Choroid plexus epithelial cell (primary cell): ENCODE measurements around the gene DNASE1.

Experiments used
- DNase-seq: peaks from one replicate; pipeline ENCODE4 v3.0.0-alpha.2; 2010; ENCODE audit warnings: low read depth
- H3K4me3 ChIP-seq: 2 replicates; pipeline ENCODE4 v1.5.1; 2011; ENCODE audit warnings: low read depth, mild to moderate bottlenecking, control low read depth, low read length, moderate library complexity
- CTCF ChIP-seq: conservative IDR thresholded peaks from 2 replicates; pipeline ENCODE4 v1.5.1; 2011; ENCODE audit warnings: low read depth, mild to moderate bottlenecking, control low read depth, inconsistent platforms, low read length, moderate library complexity

Gene DNASE1

DNA sequence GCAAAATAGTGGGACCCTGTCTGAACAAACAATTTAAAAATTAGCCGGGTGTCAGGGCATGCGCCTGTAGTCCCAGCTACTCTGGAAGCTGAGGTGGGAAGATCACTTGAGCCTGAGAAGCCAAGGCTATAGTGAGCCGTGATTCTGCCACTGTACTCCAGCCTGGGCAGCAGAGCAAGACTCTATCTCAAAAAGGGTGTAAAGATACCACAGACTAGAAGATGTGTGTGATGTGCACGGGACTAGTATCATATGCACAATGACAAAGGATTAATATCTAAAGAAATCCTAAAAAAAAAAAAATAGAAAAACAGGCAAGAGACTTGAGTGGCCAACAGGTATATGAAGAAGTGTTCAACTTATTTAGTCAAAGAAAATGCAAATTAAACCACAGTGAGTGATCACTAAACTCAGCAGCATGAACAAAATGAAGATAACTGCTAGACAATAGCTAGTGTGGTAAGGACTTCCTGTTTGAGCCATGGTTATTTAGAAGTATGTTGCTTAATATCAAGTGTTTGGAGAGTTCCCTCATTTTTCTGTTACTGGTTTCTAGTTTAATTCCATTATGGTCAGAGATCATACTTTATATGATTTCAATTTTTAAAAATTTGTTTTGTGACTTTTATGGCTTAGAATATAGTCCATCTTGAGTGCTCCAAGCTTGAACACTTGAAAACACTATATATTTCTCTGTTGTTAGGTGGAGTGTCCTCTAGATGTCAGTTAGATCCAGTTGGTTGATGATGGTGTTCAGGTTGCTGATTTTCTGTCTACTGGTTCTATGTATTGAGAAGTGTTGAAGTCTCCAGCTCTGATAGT lies 28.4 kb upstream of the DNASE1 start:
- no peak for TF ChIP-seq CTCF
- DNase-seq: peak; percentile 21
- no peak overlapping the region for H3K4me3 ChIP-seq

DNA sequence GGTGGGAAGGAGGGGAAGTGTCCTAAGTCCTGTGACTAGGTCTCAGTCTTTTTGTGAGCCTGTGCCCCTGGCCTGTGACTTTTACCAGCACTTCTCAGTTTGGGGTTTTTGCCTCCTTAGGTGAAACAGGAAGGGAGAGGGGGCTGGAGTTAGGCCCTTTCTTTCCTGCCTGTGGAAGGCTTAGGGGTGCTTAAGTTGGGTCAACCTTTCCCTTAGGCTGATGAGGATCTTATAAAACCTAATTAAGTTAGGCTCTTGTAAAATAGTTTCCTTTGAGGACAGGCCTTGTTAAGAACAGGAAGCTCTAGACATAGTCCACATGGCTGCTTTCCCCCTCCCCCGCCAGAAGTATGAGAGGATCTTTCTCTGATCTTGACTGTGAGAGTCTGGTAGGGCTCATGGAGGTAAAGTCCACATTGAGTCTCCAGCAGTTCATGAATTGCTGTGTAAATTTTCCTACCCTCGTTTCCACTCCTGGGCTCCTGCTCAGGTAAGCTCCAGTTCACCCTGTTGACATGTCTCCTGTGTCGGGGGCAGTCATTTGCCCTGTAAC lies 17.0 kb upstream of the DNASE1 start:
- TF ChIP-seq CTCF: no peak
- DNase-seq: peak; percentile 49

GRCh38 chr16:3638916-3639644 lies 15.4 kb upstream of the DNASE1 start:
- no peak for DNase-seq
- H3K4me3 ChIP-seq: no peak overlapping the region
- no peak for TF ChIP-seq CTCF

More for the DNA sequence above, 17.0 kb upstream of the DNASE1 start:
- no peak overlapping the region for H3K4me3 ChIP-seq

DNA sequence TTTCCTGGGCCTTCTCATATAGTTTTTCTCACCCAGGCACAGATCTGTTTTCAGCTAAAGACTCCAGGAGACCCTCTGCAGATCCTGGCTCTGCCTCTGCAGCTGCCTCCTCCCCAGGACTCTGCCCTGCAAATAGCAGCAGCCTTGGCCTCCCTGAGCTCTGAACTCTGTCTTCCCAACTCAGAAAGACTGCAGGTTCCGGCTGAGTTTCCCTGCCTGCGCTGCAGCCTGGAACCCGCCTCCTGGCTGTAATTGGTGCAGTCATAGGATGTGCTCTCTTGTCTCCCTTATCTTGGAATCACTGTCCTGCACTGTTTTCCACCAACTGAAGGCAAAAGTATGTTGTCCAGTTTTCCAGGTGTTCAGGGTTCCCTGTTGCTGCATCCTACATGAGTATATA lies 14.3 kb upstream of the DNASE1 start:
- TF ChIP-seq CTCF: no peak
- peak; percentile 25 for DNase-seq
- H3K4me3 ChIP-seq: no peak overlapping the region

DNA sequence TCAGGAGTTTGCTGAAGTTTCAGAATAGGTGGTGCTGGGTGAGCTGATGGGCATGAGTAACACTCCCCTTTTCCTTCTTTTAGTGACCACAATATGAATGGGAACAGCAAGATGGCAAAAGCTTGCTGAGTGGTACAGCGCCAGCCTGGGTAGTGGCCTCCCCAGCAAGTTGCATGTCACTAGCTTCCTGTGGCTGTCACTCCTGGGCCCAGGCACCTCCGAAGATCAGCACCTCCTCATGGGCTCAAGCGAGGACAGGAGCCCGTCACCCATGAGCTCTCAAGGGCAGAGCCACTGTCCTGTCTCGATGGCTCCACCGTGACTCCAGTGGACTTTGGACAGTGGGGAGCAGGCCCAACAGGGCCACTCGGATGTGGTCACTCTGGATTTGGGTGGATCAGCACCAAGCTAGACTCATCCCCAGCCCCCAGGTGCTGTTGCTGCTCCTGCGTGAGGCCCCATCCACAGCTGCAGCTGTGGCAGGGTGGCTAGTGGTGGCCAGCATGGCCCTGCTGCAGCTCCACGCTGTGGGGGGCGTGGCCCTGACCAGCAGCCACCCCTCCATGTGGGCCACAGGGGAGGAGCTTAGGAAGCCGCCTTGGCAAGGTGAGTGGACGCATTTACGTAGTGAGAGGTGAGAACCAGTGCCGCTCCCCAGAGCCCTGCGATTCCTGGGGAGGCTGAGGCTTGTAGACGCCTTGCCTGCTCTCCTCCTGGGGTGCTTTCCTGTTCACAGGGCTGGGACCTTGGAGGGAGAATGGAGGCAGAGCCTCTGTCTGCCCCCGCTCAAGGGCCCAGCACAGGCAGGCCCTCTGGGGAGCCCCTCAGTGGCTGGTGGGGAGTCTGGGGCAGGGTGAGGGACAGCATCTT lies 13.6 kb upstream of the DNASE1 start:
- DNase-seq: no peak
- no peak overlapping the region for H3K4me3 ChIP-seq
- no peak for TF ChIP-seq CTCF

DNA sequence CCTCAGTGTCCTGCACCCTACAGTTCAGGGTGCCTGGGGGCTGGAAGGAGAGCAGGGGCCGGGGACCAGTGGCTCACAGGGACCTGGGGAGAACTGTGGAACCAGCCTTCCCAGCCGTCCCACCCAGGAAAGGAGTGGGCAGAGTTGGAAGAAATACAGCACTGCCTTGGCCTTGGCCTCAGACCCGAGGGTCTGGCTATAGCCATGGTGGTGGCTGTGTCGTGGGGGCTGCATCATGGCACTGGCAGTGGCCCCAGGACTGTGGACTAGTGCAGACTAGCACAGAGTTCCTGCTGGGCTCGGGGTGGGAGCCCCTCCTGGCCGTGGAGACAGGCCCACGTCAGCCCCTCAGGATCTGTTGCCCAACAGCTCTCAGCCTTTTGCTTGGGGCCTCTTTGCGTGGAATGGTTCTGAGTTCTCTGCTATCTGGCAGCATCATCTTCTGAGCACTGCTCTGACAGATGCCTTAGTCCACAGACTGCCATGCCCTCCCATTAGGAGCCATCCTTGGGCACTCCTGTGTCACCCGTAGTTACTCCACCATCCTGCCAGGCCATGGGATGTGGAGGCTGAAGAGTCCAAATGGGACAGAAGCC lies 12.6 kb upstream of the DNASE1 start:
- no peak for TF ChIP-seq CTCF
- no peak for DNase-seq
- H3K4me3 ChIP-seq: no peak overlapping the region
